GM12878 (cell line): ENCODE measurements around the gene CDK4. TPM values are rescaled to one million over a fixed set of nuclear protein-coding genes. Genes with fewer than 3 reads are reported as not detected.

Experiments
- BHLHE40 ChIP-seq, 2 experiments: fragments of 450-650 bp in 1 of 2; IDR thresholded peaks; 2 replicates each; pipeline ENCODE4 v1.6.1; 2011 to 2017; ENCODE audit warnings: low read depth in 2 of 2, borderline replicate concordance in 1 of 2, improper control_type of control experiment in 1 of 2, low read length in 1 of 2, mild to moderate bottlenecking in 1 of 2
- CBFB ChIP-seq: IDR thresholded peaks from 2 replicates; pipeline ENCODE4 v1.6.1; 2016; ENCODE audit warnings: antibody characterized with exemption, low read depth
- CEBPZ ChIP-seq: fragments of 150-350 bp; IDR thresholded peaks from 2 replicates; pipeline ENCODE4 v1.6.1; 2016; ENCODE audit warnings: low read depth, low read length
- CHD2 ChIP-seq: IDR thresholded peaks from 2 replicates; pipeline ENCODE4 v1.6.1; 2011; ENCODE audit warnings: low read depth, low read length, improper control_type of control experiment, borderline replicate concordance
- CREB1 ChIP-seq: IDR thresholded peaks from 2 replicates; pipeline ENCODE4 v1.6.1; 2012; ENCODE audit warnings: low read depth, mild to moderate bottlenecking, inconsistent platforms
- CTCF ChIP-seq, 3 experiments: IDR thresholded peaks in 2 of 3; conservative IDR thresholded peaks in 1 of 3; 2 replicates each; pipeline ENCODE4 v1.5.1; 2011; ENCODE audit warnings: low read depth in 3 of 3, low read length in 3 of 3, mild to moderate bottlenecking in 3 of 3, control low read depth in 2 of 3, moderate library complexity in 2 of 3, inconsistent platforms in 1 of 3, mixed read lengths in 1 of 3; ENCODE audit not compliant: control insufficient read depth in 2 of 3, insufficient read depth in 1 of 3; ENCODE audit errors: extremely low read depth in 1 of 3
- GABPA ChIP-seq: IDR thresholded peaks from 2 replicates; pipeline ENCODE4 v1.6.1; 2014; ENCODE audit warnings: antibody characterized with exemption, low read depth, mild to moderate bottlenecking, inconsistent platforms
- HCFC1 ChIP-seq: fragments of 150-350 bp; IDR thresholded peaks from 2 replicates; pipeline ENCODE4 v1.6.1; 2014; ENCODE audit warnings: low read length
- IKZF1 ChIP-seq: fragments of 450-650 bp; conservative IDR thresholded peaks from 2 replicates; pipeline ENCODE4 v1.6.1; 2017; ENCODE audit warnings: antibody characterized with exemption, mild to moderate bottlenecking
- JUNB ChIP-seq: IDR thresholded peaks from 2 replicates; pipeline ENCODE4 v1.6.1; 2016; ENCODE audit warnings: antibody characterized with exemption, mild to moderate bottlenecking
- NFIC ChIP-seq: IDR thresholded peaks from 2 replicates; pipeline ENCODE4 v1.6.1; 2012; ENCODE audit warnings: low read depth, mild to moderate bottlenecking, inconsistent platforms, low read length, moderate library complexity
- NKRF ChIP-seq: fragments of 450-650 bp; conservative IDR thresholded peaks from 2 replicates; pipeline ENCODE4 v1.6.1; 2017; ENCODE audit warnings: mild to moderate bottlenecking, moderate library complexity
- PKNOX1 ChIP-seq: fragments of 450-650 bp; IDR thresholded peaks from 2 replicates; pipeline ENCODE4 v1.6.1; 2016; ENCODE audit warnings: mild to moderate bottlenecking
- RAD21 ChIP-seq: IDR thresholded peaks from 2 replicates; pipeline ENCODE4 v1.6.1; 2011; ENCODE audit warnings: mild to moderate bottlenecking, low read depth, low read length, moderate library complexity; ENCODE audit not compliant: insufficient read depth
- SIX5 ChIP-seq: IDR thresholded peaks from 2 replicates; pipeline ENCODE4 v1.6.1; 2011; ENCODE audit warnings: mild to moderate bottlenecking, low read depth, low read length, moderate library complexity; ENCODE audit not compliant: severe bottlenecking
- TARDBP ChIP-seq: IDR thresholded peaks from 2 replicates; pipeline ENCODE4 v1.6.1; 2016; ENCODE audit warnings: borderline replicate concordance
- TCF12 ChIP-seq: IDR thresholded peaks from 2 replicates; pipeline ENCODE4 v1.6.1; 2011; ENCODE audit warnings: low read depth, mild to moderate bottlenecking, low read length
- ZNF274 ChIP-seq: IDR thresholded peaks from one replicate; pipeline ENCODE4 v1.8.0; 2011; ENCODE audit not compliant: insufficient read length, insufficient read depth
- polyA plus RNA-seq, 11 experiments: library from polyadenylated mRNA; depleted of rRNA in 4 of 11; unstranded in 6 of 11; stranded (reverse) in 5 of 11; fragments of >200 nt; fragmentation: Nextera tagmentation in 4 of 11; fragmentation: Illumina TruSeq in 1 of 11; extraction: Ambion mirVana in 4 of 11; extraction: Trizol in 1 of 11; gene quantifications; 1 replicate in 1 of 11; 2 replicates in 10 of 11; pipeline versions ENCODE4 v1.2.1 to v1.2.3, GENCODE V29; 2011 to 2016; ENCODE audit warnings: inconsistent platforms in 2 of 11, missing spikeins in 2 of 11, low read depth in 1 of 11
- total RNA-seq, 4 experiments: library from RNA; depleted of rRNA in 3 of 4; stranded (reverse); fragments of >200 nt in 3 of 4; fragmentation: Illumina TruSeq in 1 of 4; extraction: Trizol in 1 of 4; gene quantifications; 2 replicates each; pipeline versions ENCODE4 v1.2.1 to v1.2.3, GENCODE V29; 2013 to 2021

Gene CDK4
- total and polyA plus RNA-seq, 10 of the 15 experiments (the other 5 are each of a cell fraction or from before 2014, with no cell fraction given) = 26.1 to 385 (median 221) TPM

- TF ChIP-seq SIX5 (no peak), CEBPZ (no peak), JUNB (no peak), CBFB (no peak), NKRF (peak; percentile 59; the same call in 1 of the 2 replicates), BHLHE40 (IDR thresholded peaks at IDR 0.05; ENCODE audit: borderline replicate concordance in 1 of 2, low read depth in 2 of 2, low read length in 1 of 2) (peak; percentile 62 to 66; a peak in 2 of 4 replicates), ZNF274 (no peak), CHD2 (no peak), CTCF (IDR thresholded peaks at IDR 0.05 in 2 of 3, conservative IDR thresholded peaks at IDR 0.05 in 1 of 3; ENCODE audit: control insufficient read depth in 2 of 3, extremely low read depth in 1 of 3, insufficient read depth in 1 of 3, low read depth in 3 of 3, low read length in 3 of 3) (peak; percentile 75 to 94 (median 86)), NFIC (no peak), TARDBP (no peak), IKZF1 (0 out of 2 replicates have a peak, but pooled peaks have one; percentile 24), PKNOX1 (peak; percentile 72), RAD21 (0 out of 2 replicates have a peak, but pooled peaks have one; percentile 26), GABPA (no peak), TCF12 (no peak), HCFC1 (no peak), CREB1 (peak; percentile 57)
Measured at GRCh38 chr12:57756406-57757341, 4.6 kb upstream of the CDK4 start (continued).
